NCI-H1417 treated with DMSO at 0.1 percent for 48 hours (cell line): ENCODE measurements around the gene KRT79.
"Not testable (repeated sequence)": the region's sequence is repeated elsewhere in the genome, so short reads cannot be mapped to it uniquely, and the experiment has no call there.

ENCODE experiments used
- DNase-seq: peaks from one replicate; lab custom pipeline; 2025; lab: John Stamatoyannopoulos, UW

The KRT79 gene

DNA sequence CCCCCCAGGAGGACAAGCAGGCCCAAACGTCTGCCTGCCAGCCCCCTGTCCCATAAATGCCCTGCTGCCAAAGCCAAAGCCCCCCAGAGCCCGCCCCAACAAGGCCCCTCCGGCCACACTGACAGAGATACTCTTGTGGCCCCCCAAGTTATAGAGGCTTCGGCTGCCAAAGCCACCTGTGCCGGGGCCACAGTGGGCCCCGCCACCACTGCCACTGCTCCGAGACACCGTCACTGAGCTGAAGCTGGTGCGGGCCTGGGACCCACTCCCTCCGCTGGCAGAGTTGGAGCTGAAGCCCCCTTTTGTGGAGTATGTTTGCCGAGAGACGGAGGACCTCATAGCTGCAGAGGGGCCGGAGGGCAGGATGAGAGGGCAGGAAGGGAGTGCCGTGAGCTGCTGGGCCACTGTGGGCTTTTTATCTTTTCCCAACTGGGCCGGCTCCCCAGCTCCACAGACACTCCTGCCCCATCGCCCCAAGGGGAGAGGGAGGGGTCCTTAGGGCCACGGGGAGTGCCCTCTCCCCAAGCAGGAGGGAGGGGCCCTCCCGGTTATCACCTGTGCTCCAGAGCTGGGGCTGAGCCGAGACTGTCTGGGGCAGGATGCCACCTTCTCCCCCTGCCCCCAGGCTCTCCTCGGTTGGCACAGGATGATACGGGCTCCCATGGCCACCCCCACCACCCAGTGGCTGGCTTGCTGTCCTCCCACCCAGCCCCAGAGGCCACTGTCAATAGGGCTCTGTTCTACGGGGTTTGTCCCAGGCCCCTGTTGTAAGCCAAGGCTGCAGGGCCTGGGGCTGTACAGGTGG, at the start of gene KRT79:
Gene KRT79 (minus strand): TSS at position 390 of the 805 bp plus-strand sequence. CDS start 51 bp downstream, at position 339.
- DNase-seq = no peak

DNA sequence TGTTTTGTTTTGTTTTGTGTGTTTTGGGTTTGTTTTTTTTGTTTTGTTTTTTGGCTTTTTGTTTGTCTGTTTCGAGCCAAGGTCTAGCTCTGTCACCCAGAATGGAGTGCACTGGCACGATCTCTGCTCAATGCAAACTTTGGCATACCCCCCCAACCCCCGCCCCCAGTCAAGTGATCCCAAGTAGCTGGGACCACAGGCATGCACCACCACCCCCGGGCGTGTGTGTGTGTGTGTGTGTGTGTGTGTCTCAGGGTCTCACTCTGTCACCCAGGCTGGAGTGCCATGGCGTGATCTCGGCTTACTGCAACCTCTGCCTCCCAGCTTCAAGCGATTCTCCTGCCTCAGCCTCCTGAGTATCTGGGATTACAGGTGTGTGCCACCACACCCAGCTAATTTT, 46.4 kb upstream of the KRT79 start:
- not testable (repeated sequence) for DNase-seq

GRCh38 chr12:52879394-52880351, 45.6 kb upstream of the KRT79 start:
- DNase-seq = peak; percentile 73

- DNase-seq = no peak
Observed at GRCh38 chr12:52878507-52879393, 44.6 kb upstream of the KRT79 start.

- no peak for DNase-seq
Observed at GRCh38 chr12:52877242-52877641, 43.1 kb upstream of the KRT79 start.

DNA sequence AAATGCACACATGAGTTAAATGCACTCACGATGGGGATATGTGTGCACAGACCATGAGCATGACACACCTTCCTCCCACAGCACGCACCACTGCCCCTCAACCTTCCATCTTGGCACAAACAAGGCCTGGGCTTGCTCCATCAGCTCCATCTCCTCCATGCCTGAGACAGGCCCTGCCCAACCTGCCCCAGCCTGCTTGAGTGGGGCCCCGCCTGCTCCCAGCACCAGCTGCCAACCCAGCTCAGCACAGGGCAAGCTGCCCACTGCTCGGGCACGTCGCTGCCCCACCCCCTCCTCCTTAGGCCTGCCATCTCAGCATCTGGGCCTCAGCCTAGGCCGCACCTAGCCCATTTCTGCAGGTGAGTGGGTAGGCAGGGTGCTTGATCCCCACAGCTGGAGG, 42.3 kb upstream of the KRT79 start:
- no peak for DNase-seq

DNA sequence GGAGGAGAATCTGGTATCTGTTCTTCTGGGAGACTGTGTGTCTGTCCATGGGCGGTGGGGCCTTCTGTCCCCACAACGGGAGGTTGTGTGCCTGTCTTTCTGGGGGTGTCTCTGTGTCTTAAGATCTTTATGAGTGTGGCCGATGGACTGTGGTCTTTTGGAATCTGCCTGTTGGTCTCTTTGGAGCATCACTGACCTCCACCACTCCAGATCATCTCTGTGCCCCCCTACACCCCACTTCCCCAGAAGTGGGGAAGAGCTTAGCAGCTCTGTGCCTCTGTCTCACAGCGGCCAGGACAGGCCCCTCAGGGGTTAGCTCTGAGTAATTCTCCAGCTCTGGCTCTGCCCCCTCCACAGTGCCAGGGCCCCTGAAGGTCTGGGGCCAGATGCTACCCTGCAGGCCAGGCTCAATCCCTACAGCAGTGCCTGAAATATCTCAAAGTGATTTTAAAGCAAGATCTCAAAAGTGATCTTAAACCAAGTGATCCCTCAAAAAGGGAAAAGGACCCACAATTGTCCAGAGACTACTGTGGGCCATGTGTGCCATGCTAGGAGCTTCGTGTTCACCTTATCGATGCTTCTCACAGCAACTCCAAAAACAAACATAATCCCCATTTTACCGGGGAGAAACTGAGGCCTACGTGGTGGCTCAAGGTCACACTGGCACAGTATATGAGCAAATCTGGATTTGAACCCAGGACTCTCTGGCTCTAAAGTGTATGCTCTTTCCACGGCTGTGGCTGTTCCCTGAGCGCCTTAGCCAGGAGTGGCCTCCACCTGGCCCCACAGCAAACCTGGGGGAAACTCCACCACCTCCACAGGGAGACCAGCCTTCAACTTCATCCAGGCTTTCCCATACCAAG, 40.7 kb upstream of the KRT79 start:
- DNase-seq = no peak

GRCh38 chr12:52873832-52874572, 39.9 kb upstream of the KRT79 start:
- DNase-seq = no peak

- DNase-seq = no peak
Observed at GRCh38 chr12:52873513-52873831, 39.4 kb upstream of the KRT79 start.

- DNase-seq = no peak
Observed at GRCh38 chr12:52872644-52873389, 38.7 kb upstream of the KRT79 start.

DNA sequence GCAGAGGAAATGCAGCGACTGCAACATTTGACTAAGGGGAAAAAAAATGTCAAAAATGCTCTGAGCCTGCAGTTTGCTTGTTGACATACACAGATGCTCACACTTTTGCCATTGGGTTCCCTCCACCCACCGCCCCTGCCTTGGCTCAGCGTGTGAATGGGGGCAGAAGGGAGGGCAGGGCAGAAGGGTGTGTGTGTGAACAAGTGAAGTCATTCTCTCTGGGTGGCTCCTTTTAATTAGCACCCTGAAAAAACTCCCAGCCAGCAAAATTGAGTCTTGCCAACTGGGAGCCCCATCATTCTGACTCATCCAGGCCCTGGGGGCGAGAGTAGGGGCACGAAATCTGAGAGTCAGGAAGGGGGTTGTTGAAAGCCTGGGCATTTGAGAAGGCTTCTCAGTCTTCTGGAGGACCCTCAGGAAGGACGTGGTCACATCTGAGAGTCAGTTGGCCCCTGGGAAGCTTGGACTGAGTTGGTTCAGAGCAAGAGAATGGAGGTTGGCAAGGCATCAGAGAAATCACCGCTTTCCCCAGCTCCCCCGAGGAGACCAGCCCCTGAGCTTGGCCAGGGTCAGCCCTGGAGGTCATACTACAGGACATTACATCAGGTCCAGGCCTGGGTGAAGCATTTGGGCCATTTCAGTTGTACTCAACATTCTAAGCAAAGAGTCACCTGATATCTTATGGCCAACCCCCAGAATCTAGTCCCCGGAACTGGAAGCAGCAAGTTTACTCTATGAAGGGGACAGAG, 37.4 kb upstream of the KRT79 start:
- no peak for DNase-seq

GRCh38 chr12:52870361-52871290, 36.5 kb upstream of the KRT79 start:
- DNase-seq = no peak

DNA sequence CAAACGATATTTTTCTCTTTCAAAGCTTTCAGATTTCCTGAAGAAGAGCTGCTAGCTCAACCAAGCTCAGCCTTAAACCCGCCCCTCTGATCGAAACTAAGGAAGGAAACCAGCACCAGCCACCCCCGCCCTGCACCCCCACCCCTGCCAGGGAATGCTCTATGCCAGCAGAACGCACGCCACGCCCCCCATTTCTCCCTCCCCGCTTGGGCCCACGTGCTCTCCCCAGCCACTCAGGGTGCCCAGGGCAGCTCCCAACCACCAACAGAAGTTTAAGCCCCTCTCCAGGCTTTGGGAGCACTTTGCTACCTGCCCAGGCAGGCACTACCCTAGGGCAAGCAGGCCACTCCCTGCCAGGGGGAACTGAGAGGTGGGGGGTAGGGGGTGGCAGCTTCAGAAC, 33.5 kb upstream of the KRT79 start:
- no peak for DNase-seq

- no peak for DNase-seq
Observed at GRCh38 chr12:52867152-52867551, 33.0 kb upstream of the KRT79 start.

GRCh38 chr12:52865090-52865944, 31.2 kb upstream of the KRT79 start:
- no peak for DNase-seq

GRCh38 chr12:52862023-52862422, 27.9 kb upstream of the KRT79 start:
- no peak for DNase-seq

DNA sequence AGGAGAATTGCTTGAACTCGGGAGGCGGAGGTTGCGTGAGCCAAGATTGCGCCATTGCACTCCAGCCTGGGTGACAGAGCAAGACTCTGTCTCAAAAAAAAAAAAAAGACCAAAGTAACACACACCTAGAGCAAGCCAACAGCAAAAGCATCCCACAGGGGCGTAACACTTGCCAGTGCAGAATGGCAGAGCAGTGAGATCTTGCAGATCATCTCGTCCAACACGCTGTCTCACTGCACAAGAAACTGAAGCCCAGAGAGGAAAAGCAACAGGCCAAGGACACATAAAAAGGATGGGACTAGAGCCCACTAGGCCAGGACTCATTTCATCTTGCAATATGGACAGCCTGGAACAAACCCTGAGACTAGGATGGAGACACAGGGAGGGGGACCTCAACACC, 27.4 kb upstream of the KRT79 start:
- no peak for DNase-seq
